HepG2 (cell line): ENCODE results near the gene APRT. TPM values are rescaled to one million over a fixed set of nuclear protein-coding genes. Genes with fewer than 3 reads are reported as not detected.

ENCODE experiments used
- ESRRA ChIP-seq: sonication (generic); formaldehyde crosslinking; IDR thresholded peaks from 2 replicates; pipeline ENCODE4 v1.5.1; 2020; ENCODE audit warnings: mild to moderate bottlenecking, low read depth, missing genetic modification reagents
- FOXC1 ChIP-seq: sonication (generic); formaldehyde crosslinking; IDR thresholded peaks from 2 replicates; pipeline ENCODE4 v1.8.0; 2022; ENCODE audit warnings: mild to moderate bottlenecking, missing genetic modification reagents, borderline replicate concordance
- GLI4 ChIP-seq: sonication (generic); formaldehyde crosslinking; IDR thresholded peaks from 2 replicates; pipeline ENCODE4 v1.5.1; 2020; ENCODE audit warnings: missing genetic modification reagents, mild to moderate bottlenecking, moderate library complexity, borderline replicate concordance
- KDM1A ChIP-seq: IDR thresholded peaks from 2 replicates; pipeline ENCODE4 v1.6.1; 2016; ENCODE audit warnings: missing compliant biosample characterization
- KDM2A ChIP-seq: sonication (generic); formaldehyde crosslinking; IDR thresholded peaks from 2 replicates; pipeline ENCODE4 v1.4.0; 2020; ENCODE audit warnings: low read depth, missing genetic modification reagents, borderline replicate concordance
- PHF5A ChIP-seq: IDR thresholded peaks from one replicate; pipeline ENCODE4 v1.6.1; 2018; ENCODE audit warnings: low read depth, missing genetic modification reagents; ENCODE audit not compliant: unreplicated experiment
- RBAK ChIP-seq: sonication (generic); formaldehyde crosslinking; IDR thresholded peaks from 2 replicates; pipeline ENCODE4 v1.5.1; 2020; ENCODE audit warnings: mild to moderate bottlenecking, missing genetic modification reagents
- RELA ChIP-seq: sonication (generic); formaldehyde crosslinking; IDR thresholded peaks from 2 replicates; pipeline ENCODE4 v1.4.0; 2020; ENCODE audit warnings: missing genetic modification reagents
- ZBTB38 ChIP-seq: sonication (generic); formaldehyde crosslinking; IDR thresholded peaks from 2 replicates; pipeline ENCODE4 v1.5.1; 2020; ENCODE audit warnings: mild to moderate bottlenecking, missing genetic modification reagents
- ZNF614 ChIP-seq: IDR thresholded peaks from 2 replicates; pipeline ENCODE4 v1.6.1; 2018; ENCODE audit warnings: missing biosample characterization, missing genetic modification reagents, inconsistent platforms, borderline replicate concordance
- polyA plus RNA-seq, 8 experiments: library from polyadenylated mRNA; depleted of rRNA in 3 of 8; stranded (reverse) in 7 of 8; unstranded in 1 of 8; fragments of >200 nt; fragmentation: Illumina TruSeq in 4 of 8; extraction: Trizol in 4 of 8; gene quantifications; 2 replicates each; pipeline versions ENCODE4 v1.2.1 to v1.2.3, GENCODE V29; 2011 to 2016; ENCODE audit warnings: low read depth in 4 of 8, missing spikeins in 1 of 8, mixed read lengths in 1 of 8; ENCODE audit not compliant: insufficient read depth in 1 of 8
- total RNA-seq, 5 experiments: library from RNA; depleted of rRNA; stranded (reverse); fragments of >200 nt; fragmentation: Illumina TruSeq; extraction: Trizol; gene quantifications; 2 replicates each; pipeline ENCODE4 v1.2.3, GENCODE V29; 2016; ENCODE audit warnings: low read depth in 1 of 5
- TF ChIP-seq, protein P1 (sequence below): sonication (generic); formaldehyde crosslinking; IDR thresholded peaks from 2 replicates; pipeline ENCODE4 v1.5.0; 2020; ENCODE audit warnings: mild to moderate bottlenecking, missing genetic modification reagents, borderline replicate concordance
- TF ChIP-seq, protein P2 (sequence below): sonication (generic); formaldehyde crosslinking; IDR thresholded peaks from 2 replicates; pipeline ENCODE4 v1.5.0; 2020; ENCODE audit warnings: mild to moderate bottlenecking, missing genetic modification reagents, moderate library complexity

Gene APRT
- total and polyA plus RNA-seq, 2 of the 13 experiments (the other 11 are each of a cell fraction or from before 2014, with no cell fraction given) = 155 to 242 TPM

- TF ChIP-seq, protein P1, sequence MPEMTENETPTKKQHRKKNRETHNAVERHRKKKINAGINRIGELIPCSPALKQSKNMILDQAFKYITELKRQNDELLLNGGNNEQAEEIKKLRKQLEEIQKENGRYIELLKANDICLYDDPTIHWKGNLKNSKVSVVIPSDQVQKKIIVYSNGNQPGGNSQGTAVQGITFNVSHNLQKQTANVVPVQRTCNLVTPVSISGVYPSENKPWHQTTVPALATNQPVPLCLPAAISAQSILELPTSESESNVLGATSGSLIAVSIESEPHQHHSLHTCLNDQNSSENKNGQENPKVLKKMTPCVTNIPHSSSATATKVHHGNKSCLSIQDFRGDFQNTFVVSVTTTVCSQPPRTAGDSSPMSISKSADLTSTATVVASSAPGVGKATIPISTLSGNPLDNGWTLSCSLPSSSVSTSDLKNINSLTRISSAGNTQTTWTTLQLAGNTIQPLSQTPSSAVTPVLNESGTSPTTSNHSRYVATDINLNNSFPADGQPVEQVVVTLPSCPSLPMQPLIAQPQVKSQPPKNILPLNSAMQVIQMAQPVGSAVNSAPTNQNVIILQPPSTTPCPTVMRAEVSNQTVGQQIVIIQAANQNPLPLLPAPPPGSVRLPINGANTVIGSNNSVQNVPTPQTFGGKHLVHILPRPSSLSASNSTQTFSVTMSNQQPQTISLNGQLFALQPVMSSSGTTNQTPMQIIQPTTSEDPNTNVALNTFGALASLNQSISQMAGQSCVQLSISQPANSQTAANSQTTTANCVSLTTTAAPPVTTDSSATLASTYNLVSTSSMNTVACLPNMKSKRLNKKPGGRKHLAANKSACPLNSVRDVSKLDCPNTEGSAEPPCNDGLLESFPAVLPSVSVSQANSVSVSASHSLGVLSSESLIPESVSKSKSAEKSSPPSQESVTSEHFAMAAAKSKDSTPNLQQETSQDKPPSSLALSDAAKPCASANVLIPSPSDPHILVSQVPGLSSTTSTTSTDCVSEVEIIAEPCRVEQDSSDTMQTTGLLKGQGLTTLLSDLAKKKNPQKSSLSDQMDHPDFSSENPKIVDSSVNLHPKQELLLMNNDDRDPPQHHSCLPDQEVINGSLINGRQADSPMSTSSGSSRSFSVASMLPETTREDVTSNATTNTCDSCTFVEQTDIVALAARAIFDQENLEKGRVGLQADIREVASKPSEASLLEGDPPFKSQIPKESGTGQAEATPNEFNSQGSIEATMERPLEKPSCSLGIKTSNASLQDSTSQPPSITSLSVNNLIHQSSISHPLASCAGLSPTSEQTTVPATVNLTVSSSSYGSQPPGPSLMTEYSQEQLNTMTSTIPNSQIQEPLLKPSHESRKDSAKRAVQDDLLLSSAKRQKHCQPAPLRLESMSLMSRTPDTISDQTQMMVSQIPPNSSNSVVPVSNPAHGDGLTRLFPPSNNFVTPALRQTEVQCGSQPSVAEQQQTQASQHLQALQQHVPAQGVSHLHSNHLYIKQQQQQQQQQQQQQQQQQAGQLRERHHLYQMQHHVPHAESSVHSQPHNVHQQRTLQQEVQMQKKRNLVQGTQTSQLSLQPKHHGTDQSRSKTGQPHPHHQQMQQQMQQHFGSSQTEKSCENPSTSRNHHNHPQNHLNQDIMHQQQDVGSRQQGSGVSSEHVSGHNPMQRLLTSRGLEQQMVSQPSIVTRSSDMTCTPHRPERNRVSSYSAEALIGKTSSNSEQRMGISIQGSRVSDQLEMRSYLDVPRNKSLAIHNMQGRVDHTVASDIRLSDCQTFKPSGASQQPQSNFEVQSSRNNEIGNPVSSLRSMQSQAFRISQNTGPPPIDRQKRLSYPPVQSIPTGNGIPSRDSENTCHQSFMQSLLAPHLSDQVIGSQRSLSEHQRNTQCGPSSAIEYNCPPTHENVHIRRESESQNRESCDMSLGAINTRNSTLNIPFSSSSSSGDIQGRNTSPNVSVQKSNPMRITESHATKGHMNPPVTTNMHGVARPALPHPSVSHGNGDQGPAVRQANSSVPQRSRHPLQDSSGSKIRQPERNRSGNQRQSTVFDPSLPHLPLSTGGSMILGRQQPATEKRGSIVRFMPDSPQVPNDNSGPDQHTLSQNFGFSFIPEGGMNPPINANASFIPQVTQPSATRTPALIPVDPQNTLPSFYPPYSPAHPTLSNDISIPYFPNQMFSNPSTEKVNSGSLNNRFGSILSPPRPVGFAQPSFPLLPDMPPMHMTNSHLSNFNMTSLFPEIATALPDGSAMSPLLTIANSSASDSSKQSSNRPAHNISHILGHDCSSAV (CRISPR knock-in tag) = no peak
- no peak for TF ChIP-seq ESRRA (CRISPR knock-in tag)
- TF ChIP-seq PHF5A = no peak
- no peak for TF ChIP-seq ZNF614 (CRISPR knock-in tag)
- TF ChIP-seq ZBTB38 = peak; percentile 77
- peak; percentile 64; the same call in 1 of the 2 replicates for TF ChIP-seq KDM2A (CRISPR knock-in tag)
- TF ChIP-seq FOXC1 = peak; percentile 52; the same call in 1 of the 2 replicates
- no peak for TF ChIP-seq KDM1A (CRISPR knock-in tag)
- TF ChIP-seq, protein P2, sequence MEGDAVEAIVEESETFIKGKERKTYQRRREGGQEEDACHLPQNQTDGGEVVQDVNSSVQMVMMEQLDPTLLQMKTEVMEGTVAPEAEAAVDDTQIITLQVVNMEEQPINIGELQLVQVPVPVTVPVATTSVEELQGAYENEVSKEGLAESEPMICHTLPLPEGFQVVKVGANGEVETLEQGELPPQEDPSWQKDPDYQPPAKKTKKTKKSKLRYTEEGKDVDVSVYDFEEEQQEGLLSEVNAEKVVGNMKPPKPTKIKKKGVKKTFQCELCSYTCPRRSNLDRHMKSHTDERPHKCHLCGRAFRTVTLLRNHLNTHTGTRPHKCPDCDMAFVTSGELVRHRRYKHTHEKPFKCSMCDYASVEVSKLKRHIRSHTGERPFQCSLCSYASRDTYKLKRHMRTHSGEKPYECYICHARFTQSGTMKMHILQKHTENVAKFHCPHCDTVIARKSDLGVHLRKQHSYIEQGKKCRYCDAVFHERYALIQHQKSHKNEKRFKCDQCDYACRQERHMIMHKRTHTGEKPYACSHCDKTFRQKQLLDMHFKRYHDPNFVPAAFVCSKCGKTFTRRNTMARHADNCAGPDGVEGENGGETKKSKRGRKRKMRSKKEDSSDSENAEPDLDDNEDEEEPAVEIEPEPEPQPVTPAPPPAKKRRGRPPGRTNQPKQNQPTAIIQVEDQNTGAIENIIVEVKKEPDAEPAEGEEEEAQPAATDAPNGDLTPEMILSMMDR (CRISPR knock-in tag) = peak; percentile 17; the same call in 1 of the 2 replicates
- TF ChIP-seq RBAK (CRISPR knock-in tag) = no peak
- TF ChIP-seq RELA (CRISPR knock-in tag) = no peak
- TF ChIP-seq GLI4 (CRISPR knock-in tag) = no peak
Measured at GRCh38 chr16:88770461-88771293, 41.1 kb downstream of the APRT start (continued).
